Measurements from ENCODE around the gene GTF2H4.

DNA sequence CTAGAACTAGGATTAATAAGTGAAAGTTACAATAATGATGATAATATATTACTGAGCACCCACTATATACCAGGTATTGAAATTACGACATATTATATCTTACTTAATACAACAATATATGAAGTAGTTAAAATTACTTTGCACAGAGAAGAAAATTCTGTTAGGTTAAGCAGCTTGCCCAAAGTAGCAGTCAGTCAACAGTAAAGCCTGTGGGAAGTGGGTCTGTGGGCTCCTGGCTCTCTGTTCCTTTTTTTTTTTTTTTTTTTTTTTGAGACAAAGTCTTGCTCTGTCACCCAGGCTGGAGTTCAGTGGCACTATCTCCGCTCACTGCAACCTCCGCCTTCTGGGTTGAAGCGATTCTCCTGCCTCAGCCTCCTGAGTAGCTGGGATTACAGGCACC is 4.8 kb upstream of the GTF2H4 start:
- TF ChIP-seq, protein P1, sequence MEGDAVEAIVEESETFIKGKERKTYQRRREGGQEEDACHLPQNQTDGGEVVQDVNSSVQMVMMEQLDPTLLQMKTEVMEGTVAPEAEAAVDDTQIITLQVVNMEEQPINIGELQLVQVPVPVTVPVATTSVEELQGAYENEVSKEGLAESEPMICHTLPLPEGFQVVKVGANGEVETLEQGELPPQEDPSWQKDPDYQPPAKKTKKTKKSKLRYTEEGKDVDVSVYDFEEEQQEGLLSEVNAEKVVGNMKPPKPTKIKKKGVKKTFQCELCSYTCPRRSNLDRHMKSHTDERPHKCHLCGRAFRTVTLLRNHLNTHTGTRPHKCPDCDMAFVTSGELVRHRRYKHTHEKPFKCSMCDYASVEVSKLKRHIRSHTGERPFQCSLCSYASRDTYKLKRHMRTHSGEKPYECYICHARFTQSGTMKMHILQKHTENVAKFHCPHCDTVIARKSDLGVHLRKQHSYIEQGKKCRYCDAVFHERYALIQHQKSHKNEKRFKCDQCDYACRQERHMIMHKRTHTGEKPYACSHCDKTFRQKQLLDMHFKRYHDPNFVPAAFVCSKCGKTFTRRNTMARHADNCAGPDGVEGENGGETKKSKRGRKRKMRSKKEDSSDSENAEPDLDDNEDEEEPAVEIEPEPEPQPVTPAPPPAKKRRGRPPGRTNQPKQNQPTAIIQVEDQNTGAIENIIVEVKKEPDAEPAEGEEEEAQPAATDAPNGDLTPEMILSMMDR (IDR thresholded peaks at IDR 0.05 in 4 of 5, conservative IDR thresholded peaks at IDR 0.05 in 1 of 5): no peak
- no peak for TF ChIP-seq POLR2A (IDR thresholded peaks at IDR 0.05)
